ACC112 (cell line): ENCODE measurements around the gene ABCE1.

Experiments used
- H2AFZ ChIP-seq: fragments of 200-600 bp; sonication (generic); one replicate; pipeline ENCODE4 v1.6.0; 2017; ENCODE audit warnings: antibody characterized with exemption, low read length; ENCODE audit not compliant: unreplicated experiment
- H3K27ac ChIP-seq: fragments of 200-600 bp; sonication (generic); 2 replicates; pipeline ENCODE4 v1.5.1; 2014; ENCODE audit warnings: low read depth, mild to moderate bottlenecking, antibody characterized with exemption, low read length, moderate library complexity
- H3K27me3 ChIP-seq: fragments of 200-600 bp; sonication (generic); 2 replicates; pipeline ENCODE4 v1.6.1; 2014; ENCODE audit warnings: mild to moderate bottlenecking, antibody characterized with exemption, low read length, moderate library complexity, mixed read lengths; ENCODE audit not compliant: insufficient read depth
- H3K36me3 ChIP-seq: fragments of 200-600 bp; sonication (generic); 2 replicates; pipeline ENCODE4 v1.6.1; 2016; ENCODE audit warnings: mild to moderate bottlenecking, antibody characterized with exemption, low read length, moderate library complexity, mixed read lengths; ENCODE audit not compliant: insufficient read depth
- H3K4me1 ChIP-seq: fragments of 200-600 bp; sonication (generic); one replicate; pipeline ENCODE4 v1.6.1; 2016; ENCODE audit warnings: low read length, mixed read lengths; ENCODE audit not compliant: insufficient read depth, unreplicated experiment, control insufficient read depth
- H3K4me3 ChIP-seq: fragments of 200-600 bp; sonication (generic); 2 replicates; pipeline ENCODE4 v1.5.1; 2014; ENCODE audit warnings: mild to moderate bottlenecking, low read depth, low read length
- H3K79me2 ChIP-seq: fragments of 200-600 bp; sonication (generic); one replicate; pipeline ENCODE4 v1.6.0; 2016; ENCODE audit warnings: low read length; ENCODE audit not compliant: control insufficient read depth, unreplicated experiment, insufficient read depth

ABCE1 gene

DNA sequence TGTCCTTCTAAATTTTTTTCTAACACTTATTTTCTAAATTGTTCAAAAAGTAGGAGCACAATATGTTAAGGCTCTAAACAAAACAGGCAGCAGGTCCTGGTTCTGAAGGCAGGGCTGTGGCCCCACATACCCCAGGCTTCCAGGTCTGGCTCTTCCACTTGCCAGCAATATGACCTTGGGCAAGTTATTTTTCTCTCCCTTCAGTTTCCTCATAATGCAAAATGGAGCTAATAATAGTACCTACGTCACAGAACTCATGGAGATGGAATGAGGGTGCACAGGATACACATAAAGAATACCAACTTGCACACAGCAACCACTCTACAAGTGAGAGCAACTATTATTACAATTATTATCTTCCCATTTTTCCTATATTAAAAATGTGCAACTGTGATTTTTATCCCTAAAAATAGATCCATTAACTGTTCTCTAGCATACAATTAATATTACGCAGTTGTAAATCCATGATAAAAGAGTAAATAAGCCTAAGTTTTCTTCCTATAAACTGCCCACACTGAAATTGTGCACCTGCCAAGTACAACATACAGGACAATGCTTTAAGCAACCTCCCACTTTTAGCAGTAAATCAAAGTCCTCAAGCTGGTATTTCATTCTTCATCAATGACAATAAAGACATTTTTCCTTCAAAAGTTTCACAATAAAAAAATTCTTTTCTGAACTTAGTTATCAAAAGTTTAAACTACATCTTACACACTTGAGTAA lies 55.2 kb downstream of the ABCE1 start:
- Histone ChIP-seq H2AFZ (no peak overlapping the region), H3K4me1 (no peaks in the 10 kb centered on the region), H3K4me3 (no peak overlapping the region), H3K27ac (0 out of 2 replicates have a peak overlapping the region, but pooled peaks have one; percentile 18), H3K36me3 (peaks cover 14% of the 10 kb centered on the region), H3K27me3 (no peaks in the 10 kb centered on the region), H3K79me2 (peaks cover 8% of the 10 kb centered on the region)

DNA sequence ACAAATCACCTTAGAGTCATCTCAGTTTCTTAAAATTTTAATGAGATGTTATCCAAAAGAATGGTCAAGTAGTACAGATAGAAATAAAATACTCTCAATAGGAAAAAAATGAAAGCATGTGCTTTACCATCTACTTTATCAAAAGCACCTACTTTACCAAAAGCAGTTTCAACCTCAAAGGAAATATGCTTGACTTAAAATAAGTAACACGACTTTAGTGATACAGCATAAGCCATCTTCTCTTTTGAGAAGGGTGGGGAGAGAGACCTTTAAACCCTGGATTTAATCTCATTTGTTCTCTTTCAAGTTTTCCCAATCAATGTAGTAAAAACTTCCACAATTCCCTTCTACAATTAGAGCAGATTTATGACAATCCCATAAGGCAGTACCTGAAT lies 55.8 kb downstream of the ABCE1 start:
- H3K36me3 ChIP-seq: peaks cover 19% of the 10 kb centered on the region
- H3K79me2 ChIP-seq: peaks cover 12% of the 10 kb centered on the region
- no peaks in the 10 kb centered on the region for H3K27me3 ChIP-seq
- H3K4me3 ChIP-seq: no peak overlapping the region
- peak overlapping the region; percentile 22; the same call in 1 of the 2 replicates for H3K27ac ChIP-seq
- H3K4me1 ChIP-seq: no peaks in the 10 kb centered on the region
- no peak overlapping the region for H2AFZ ChIP-seq

DNA sequence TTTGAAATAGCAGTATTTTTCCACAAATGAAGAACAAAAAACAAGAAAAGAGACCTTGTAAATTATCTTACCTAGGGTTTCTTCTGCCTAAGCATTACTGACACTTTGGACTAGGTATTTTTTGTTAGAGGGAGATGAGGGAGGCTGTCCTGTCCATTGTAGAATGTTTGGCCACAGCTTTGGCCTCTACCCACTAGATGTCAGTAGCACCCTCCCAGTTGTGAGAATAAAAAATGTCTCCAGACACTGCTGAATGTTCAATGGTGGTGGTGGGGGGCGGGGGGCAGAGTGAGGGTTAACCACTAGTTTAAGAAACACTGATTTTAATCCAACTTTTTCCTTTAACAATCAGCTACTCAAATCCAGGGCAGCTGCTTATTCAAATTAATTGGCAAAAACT lies 56.5 kb downstream of the ABCE1 start:
- Histone ChIP-seq H3K79me2 (peaks cover 12% of the 10 kb centered on the region), H3K4me1 (no peaks in the 10 kb centered on the region), H3K36me3 (peaks cover 22% of the 10 kb centered on the region), H3K27ac (no peak overlapping the region), H3K27me3 (no peaks in the 10 kb centered on the region), H2AFZ (no peak overlapping the region), H3K4me3 (no peak overlapping the region)

DNA sequence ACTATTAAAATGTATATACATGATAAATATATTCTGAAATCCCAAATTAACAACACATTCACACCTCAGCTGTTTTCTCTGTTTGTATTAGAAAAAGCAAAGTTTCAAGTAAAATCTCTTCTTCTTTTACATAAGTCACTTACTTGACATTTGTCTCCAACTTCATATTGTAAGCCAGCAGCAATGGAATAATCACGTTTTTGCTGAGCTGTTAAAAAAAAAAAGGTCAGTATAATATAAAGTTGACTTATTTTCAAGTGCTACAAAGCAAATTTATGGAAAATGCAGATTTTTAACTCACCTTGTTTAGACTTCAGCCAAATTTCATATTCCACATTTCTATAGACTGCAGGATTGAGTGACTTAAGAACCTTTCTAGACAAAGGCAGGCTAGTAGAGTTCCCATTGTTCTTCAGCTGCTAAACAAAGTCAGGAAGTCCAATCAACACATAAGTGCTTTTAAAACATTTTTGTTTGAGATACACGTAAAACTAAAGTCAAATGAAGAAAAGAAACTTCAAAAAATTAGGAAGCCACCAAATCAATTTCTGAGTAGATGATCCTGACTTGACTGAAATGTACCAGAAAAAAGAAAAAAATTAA lies 57.3 kb downstream of the ABCE1 start:
- H3K4me1 ChIP-seq: no peaks in the 10 kb centered on the region
- peaks cover 22% of the 10 kb centered on the region for H3K36me3 ChIP-seq
- no peak overlapping the region for H2AFZ ChIP-seq
- H3K27me3 ChIP-seq: no peaks in the 10 kb centered on the region
- H3K27ac ChIP-seq: no peak overlapping the region
- H3K79me2 ChIP-seq: peaks cover 14% of the 10 kb centered on the region
- no peak overlapping the region for H3K4me3 ChIP-seq

DNA sequence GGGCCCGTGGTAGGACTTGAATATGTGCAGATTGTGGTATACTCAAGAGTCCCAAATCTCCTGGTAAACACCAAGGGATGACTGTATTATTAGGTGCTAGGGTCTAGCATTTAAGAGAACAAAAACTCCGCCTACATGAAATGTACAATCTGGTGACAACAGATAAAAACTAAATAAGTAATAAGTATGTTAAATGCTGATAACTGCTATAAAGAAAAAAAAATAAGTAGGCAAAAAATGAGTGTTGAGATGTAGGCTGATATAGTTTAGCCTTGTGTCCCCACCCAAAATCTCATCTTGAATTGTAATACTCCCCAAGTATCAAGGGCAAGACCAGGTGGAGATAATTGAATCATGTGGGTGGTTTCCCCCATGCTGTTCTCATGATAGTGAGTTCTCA lies 58.9 kb downstream of the ABCE1 start:
- Histone ChIP-seq H3K4me1 (no peaks in the 10 kb centered on the region), H3K4me3 (no peak overlapping the region), H3K36me3 (peaks cover 29% of the 10 kb centered on the region), H3K27ac (no peak overlapping the region), H2AFZ (no peak overlapping the region), H3K27me3 (no peaks in the 10 kb centered on the region), H3K79me2 (peaks cover 16% of the 10 kb centered on the region)

DNA sequence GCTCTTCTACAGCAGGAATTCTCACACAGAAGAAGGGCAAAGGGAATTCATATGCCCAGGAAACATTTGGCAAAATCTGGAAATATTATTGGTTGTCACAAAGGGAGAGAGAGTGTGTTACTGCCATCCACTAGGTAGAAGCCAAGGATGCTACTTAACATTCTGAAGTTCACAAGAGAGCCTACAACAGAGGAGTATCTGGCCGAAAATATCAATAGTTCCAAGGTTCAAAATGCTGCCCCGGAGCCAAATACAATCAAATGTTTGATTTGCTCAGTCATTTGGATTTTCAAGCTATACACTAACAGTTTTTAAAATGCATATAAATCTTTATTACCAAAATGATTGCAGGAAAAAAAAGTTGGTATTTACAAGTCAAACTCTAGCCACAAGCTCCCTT lies 63.4 kb downstream of the ABCE1 start:
- H3K36me3 ChIP-seq: peaks cover 15% of the 10 kb centered on the region
- H3K4me3 ChIP-seq: no peak overlapping the region
- no peak overlapping the region for H2AFZ ChIP-seq
- H3K79me2 ChIP-seq: peaks cover 13% of the 10 kb centered on the region
- no peak overlapping the region for H3K27ac ChIP-seq
- no peaks in the 10 kb centered on the region for H3K27me3 ChIP-seq
- H3K4me1 ChIP-seq: no peaks in the 10 kb centered on the region

DNA sequence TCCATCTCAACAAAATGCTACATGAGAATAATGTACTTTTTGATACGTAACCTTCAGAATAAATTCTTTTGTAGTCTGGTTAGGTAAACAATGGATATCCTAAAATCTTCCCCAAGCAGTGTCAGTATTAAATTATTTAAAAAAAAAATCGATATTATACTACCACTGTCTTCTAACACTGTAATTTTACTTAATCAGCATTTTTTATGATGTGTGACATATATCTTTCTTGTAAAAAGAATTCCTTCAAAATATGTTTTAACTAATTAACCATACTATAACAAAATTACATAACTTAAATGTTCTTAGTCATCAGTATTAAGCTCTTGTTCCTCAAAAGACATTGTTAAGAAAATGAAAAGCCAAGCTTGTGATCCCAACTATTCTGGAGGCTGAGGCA lies 69.8 kb downstream of the ABCE1 start:
- peaks cover 27% of the 10 kb centered on the region for H3K36me3 ChIP-seq
- H2AFZ ChIP-seq: no peak overlapping the region
- no peak overlapping the region for H3K4me3 ChIP-seq
- peaks cover 44% of the 10 kb centered on the region for H3K79me2 ChIP-seq
- H3K4me1 ChIP-seq: no peaks in the 10 kb centered on the region
- H3K27me3 ChIP-seq: no peaks in the 10 kb centered on the region
- no peak overlapping the region for H3K27ac ChIP-seq

DNA sequence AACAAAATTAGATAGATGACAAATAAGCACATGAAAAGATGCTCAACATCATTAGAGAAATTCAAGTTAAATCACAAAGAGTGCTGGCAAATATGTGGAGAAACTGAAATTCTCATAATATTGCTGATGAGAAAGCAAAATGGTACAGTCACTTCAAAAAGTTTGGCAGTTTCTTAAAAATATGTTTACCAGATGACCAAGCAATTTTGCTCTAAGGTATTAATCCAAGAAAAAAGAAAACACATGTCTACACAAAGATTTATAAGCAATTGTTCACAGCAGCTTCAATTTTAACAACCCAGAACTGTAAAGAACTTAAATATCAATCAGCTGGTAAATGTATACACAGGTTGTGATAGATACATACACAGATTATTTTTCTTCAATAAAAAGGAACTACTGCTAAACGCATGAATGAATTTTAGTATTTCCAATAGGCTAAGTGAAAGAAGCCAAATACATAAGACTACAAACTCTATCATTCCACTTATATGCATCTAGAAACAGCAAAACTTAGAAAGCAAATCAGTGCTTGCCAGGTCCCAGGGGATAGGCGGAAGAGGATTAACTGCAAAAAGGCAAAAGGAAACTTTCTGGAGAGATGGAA lies 70.6 kb downstream of the ABCE1 start:
- peaks cover 32% of the 10 kb centered on the region for H3K36me3 ChIP-seq
- H2AFZ ChIP-seq: no peak overlapping the region
- H3K79me2 ChIP-seq: peaks cover 51% of the 10 kb centered on the region

DNA sequence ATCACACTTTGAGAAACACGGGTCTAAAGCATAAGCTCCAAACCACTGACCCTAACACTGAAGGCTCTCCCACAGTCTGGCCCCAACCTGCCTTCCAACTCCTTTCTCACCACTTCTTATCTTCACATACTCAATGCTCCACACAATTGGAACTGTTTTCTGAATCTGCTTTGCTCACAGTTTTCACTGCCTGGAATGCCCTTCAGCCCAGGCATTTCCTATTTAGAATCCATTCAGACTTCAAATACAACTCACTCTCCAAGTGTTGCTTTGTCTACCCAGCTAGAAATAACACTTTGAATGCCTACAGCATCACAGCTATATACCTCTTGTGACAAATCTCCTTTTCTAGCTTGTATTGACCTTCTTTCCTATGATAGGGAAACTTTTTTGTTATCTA lies 72.1 kb downstream of the ABCE1 start:
- peaks cover 66% of the 10 kb centered on the region for H3K79me2 ChIP-seq
- H3K27me3 ChIP-seq: no peaks in the 10 kb centered on the region
- no peak overlapping the region for H3K4me3 ChIP-seq
- H2AFZ ChIP-seq: no peak overlapping the region
- peaks cover 32% of the 10 kb centered on the region for H3K36me3 ChIP-seq
- no peaks in the 10 kb centered on the region for H3K4me1 ChIP-seq
- H3K27ac ChIP-seq: no peak overlapping the region

More for the DNA sequence above, 70.6 kb downstream of the ABCE1 start:
- H3K27me3 ChIP-seq: no peaks in the 10 kb centered on the region
- H3K4me1 ChIP-seq: no peaks in the 10 kb centered on the region
- H3K27ac ChIP-seq: peak overlapping the region; percentile 9; the same call in 1 of the 2 replicates
- H3K4me3 ChIP-seq: no peak overlapping the region

DNA sequence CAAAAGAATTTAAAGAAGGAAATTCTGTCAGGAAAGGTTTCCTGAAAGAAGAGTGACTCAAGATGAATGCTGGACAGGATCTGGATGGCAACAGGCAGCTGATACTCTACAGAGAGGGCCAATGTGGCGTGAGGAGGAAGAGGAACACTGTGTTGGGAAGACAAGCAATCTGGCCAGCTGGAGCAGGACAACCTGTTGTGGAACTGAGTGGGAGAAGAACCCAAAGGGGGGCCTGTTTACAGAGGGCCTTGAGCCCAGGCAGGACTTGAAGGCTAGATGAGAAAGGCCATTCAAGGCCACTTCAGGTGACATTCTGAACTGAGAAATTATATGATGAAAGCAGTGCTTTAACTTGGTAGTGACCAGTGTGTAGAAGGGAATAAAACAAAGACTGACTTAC lies 73.8 kb downstream of the ABCE1 start:
- peaks cover 80% of the 10 kb centered on the region for H3K79me2 ChIP-seq
- H3K4me1 ChIP-seq: peaks cover 10% of the 10 kb centered on the region
- no peak overlapping the region for H3K27ac ChIP-seq
- peaks cover 32% of the 10 kb centered on the region for H3K36me3 ChIP-seq
- H3K27me3 ChIP-seq: no peaks in the 10 kb centered on the region
- H2AFZ ChIP-seq: no peak overlapping the region
- no peak overlapping the region for H3K4me3 ChIP-seq
